ENCODE data around the gene ZNF740.
"Not testable (repeated sequence)": the region's sequence is repeated elsewhere in the genome, so short reads cannot be mapped to it uniquely, and the experiment has no call there.

Gene ZNF740

GRCh38 chr12:53161119-53161911, 19.2 kb upstream of the ZNF740 start:
- H3K4me3 ChIP-seq (ENCODE audit: low read depth, low read length): no peak overlapping the region
- no peak for DNase-seq (ENCODE audit: low read depth, low spot score)
- in situ Hi-C loops (cut with HindIII; ENCODE audit: low sequenced_read_pairs): no loop called here
- TF ChIP-seq, protein P1, sequence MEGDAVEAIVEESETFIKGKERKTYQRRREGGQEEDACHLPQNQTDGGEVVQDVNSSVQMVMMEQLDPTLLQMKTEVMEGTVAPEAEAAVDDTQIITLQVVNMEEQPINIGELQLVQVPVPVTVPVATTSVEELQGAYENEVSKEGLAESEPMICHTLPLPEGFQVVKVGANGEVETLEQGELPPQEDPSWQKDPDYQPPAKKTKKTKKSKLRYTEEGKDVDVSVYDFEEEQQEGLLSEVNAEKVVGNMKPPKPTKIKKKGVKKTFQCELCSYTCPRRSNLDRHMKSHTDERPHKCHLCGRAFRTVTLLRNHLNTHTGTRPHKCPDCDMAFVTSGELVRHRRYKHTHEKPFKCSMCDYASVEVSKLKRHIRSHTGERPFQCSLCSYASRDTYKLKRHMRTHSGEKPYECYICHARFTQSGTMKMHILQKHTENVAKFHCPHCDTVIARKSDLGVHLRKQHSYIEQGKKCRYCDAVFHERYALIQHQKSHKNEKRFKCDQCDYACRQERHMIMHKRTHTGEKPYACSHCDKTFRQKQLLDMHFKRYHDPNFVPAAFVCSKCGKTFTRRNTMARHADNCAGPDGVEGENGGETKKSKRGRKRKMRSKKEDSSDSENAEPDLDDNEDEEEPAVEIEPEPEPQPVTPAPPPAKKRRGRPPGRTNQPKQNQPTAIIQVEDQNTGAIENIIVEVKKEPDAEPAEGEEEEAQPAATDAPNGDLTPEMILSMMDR (IDR thresholded peaks at IDR 0.05; ENCODE audit: low read depth, low read length): no peak

DNA sequence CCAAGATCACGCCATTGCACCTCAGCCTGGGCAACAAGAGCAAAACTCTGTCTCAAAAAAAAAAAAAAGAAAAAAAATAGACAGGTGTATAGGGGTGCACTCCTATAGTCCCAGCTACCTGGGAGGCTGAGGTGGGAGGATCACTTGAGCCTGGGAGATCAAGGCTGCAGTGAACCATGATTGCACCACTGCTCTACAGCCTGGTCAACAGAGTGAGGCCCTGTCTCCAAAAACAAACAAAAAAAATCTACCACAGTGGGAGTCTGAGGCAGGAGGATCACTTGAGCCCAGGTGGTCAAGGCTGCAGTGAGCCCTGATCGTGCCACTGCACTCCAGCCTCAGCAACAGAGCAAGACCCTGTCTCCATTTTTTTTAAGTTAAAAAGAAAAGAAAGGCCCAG, 17.5 kb upstream of the ZNF740 start:
- in situ Hi-C loops (cut with HindIII; ENCODE audit: low sequenced_read_pairs); H3K4me3 ChIP-seq (ENCODE audit: low read depth, low read length); DNase-seq (ENCODE audit: low read depth, low spot score): not testable (repeated sequence)

GRCh38 chr12:53166837-53167236, 13.7 kb upstream of the ZNF740 start:
- TF ChIP-seq, protein P1 (IDR thresholded peaks at IDR 0.05; ENCODE audit: low read depth, low read length): no peak
- no peak overlapping the region for H3K4me3 ChIP-seq (ENCODE audit: low read depth, low read length)
- DNase-seq (ENCODE audit: low read depth, low spot score): no peak
- in situ Hi-C loops (cut with HindIII; ENCODE audit: low sequenced_read_pairs): no loop called here

DNA sequence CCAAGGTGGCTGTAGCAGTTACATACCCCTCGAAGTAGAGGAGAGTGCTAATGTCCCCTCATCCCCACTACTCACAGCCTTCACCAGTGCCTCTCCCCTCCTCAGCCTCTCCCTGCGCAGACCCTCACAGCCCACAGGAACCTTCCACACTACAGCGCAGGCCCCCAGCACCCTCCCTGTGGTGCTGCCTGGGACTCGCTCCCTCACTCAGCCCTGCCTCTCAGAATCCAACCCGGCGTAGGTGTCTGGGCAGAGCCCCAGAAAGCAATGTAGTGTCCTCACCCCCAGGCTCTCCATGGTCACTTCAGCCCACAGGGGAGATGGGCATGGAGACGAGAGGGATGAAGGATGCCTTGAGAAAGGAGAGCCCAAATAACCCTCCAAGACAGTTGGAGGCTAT, 10.9 kb upstream of the ZNF740 start:
- DNase-seq (ENCODE audit: low read depth, low spot score): no peak
- TF ChIP-seq, protein P1 (IDR thresholded peaks at IDR 0.05; ENCODE audit: low read depth, low read length): no peak
- in situ Hi-C loops (cut with HindIII; ENCODE audit: low sequenced_read_pairs): no loop called here
- H3K4me3 ChIP-seq (ENCODE audit: low read depth, low read length): no peak overlapping the region

- no peak overlapping the region for H3K4me3 ChIP-seq (ENCODE audit: low read depth, low read length)
- TF ChIP-seq, protein P1 (IDR thresholded peaks at IDR 0.05; ENCODE audit: low read depth, low read length): no peak
- no peak for DNase-seq (ENCODE audit: low read depth, low spot score)
- in situ Hi-C loops (cut with HindIII; ENCODE audit: low sequenced_read_pairs): no loop called here
These were observed 10.3 kb upstream of the ZNF740 start for GRCh38 chr12:53170215-53170614.

- in situ Hi-C loops (cut with HindIII; ENCODE audit: low sequenced_read_pairs): no loop called here
- no peak for DNase-seq (ENCODE audit: low read depth, low spot score)
- no peak overlapping the region for H3K4me3 ChIP-seq (ENCODE audit: low read depth, low read length)
- TF ChIP-seq, protein P1 (IDR thresholded peaks at IDR 0.05; ENCODE audit: low read depth, low read length): no peak
These were observed 9.4 kb upstream of the ZNF740 start for GRCh38 chr12:53170876-53171724.

Measured in astrocyte of the spinal cord (primary cell).